Breast epithelium (tissue), 3 donors: ENCODE measurements around the gene C5AR2.

ENCODE experiments used
- POLR2A ChIP-seq: fragments of 450-650 bp; IDR thresholded peaks from one replicate; pipeline ENCODE4 v1.6.1; 2016; ENCODE audit warnings: antibody characterized with exemption, mild to moderate bottlenecking, moderate library complexity
- POLR2AphosphoS5 ChIP-seq, 3 donors: sonication (generic); formaldehyde crosslinking; IDR thresholded peaks; one replicate each; pipeline ENCODE4 v1.6.1; 2017; ENCODE audit warnings: antibody characterized with exemption in 3 of 3
- TF ChIP-seq, protein P1 (sequence below), 3 donors: fragments of 450-650 bp; IDR thresholded peaks; one replicate each; pipeline ENCODE4 v1.5.1; 2016 to 2017; ENCODE audit warnings: antibody characterized with exemption in 3 of 3, mild to moderate bottlenecking in 3 of 3, moderate library complexity in 3 of 3

DNA sequence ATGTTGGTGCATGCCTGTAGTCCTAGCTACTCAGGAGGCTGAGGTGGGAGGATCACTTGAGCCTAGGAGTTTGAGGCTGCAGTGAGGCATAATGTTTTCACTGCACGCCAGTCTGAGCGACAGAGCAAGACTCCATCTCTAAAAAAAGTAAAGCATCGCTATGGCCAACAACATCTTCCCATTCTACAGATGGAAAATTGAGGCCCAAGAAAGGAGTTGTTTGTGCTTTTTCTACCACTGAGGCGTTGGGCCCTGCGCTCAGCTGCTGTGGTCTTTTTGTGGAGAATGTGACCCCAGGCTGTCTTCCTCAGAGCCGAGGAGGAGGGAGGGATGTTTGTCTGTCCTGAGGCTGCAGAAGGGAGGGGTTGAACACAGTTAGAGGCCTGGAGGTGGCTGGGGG, 485 bp upstream of the C5AR2 start:
- TF ChIP-seq, protein P1, sequence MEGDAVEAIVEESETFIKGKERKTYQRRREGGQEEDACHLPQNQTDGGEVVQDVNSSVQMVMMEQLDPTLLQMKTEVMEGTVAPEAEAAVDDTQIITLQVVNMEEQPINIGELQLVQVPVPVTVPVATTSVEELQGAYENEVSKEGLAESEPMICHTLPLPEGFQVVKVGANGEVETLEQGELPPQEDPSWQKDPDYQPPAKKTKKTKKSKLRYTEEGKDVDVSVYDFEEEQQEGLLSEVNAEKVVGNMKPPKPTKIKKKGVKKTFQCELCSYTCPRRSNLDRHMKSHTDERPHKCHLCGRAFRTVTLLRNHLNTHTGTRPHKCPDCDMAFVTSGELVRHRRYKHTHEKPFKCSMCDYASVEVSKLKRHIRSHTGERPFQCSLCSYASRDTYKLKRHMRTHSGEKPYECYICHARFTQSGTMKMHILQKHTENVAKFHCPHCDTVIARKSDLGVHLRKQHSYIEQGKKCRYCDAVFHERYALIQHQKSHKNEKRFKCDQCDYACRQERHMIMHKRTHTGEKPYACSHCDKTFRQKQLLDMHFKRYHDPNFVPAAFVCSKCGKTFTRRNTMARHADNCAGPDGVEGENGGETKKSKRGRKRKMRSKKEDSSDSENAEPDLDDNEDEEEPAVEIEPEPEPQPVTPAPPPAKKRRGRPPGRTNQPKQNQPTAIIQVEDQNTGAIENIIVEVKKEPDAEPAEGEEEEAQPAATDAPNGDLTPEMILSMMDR (IDR thresholded peaks at IDR 0.05) = no peak
- no peak for TF ChIP-seq POLR2AphosphoS5 (IDR thresholded peaks at IDR 0.05)
- TF ChIP-seq POLR2A = no peak
